ENCODE measurements around the gene GALNT14. TPM values are rescaled to one million over a fixed set of nuclear protein-coding genes. Genes with fewer than 3 reads are reported as not detected.

Gene GALNT14
- total RNA-seq, 2 donors from 2014 or later, result 1.6 TPM; not detected in 1

DNA sequence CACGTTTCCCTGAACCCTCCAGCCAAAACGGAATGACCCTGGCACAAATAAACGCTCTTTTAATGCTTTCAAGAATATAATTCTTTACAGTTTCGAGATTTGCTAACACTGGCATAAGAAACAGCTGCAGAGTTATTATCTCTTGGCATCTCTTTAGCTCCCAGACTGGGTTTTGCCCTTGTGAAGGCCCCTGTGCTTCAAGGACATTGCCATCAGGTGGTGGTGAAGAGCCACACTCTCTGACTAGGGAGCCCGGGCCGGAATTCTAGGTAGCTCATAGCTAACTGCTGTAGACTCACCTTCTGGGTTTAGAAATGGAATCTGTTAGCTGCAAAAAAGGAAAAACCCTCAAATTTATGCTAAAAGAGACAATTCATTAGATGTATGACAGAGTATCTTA is 13.3 kb upstream of the GALNT14 start:
- no peaks in the 10 kb centered on the region for H3K27me3 ChIP-seq (replicated peaks; ENCODE audit: insufficient read depth)
- no peaks in the 10 kb centered on the region for H3K36me3 ChIP-seq
- H3K4me1 ChIP-seq (ENCODE audit: control insufficient read depth in 1 of 2, low read depth in 2 of 2), result no peaks in the 10 kb centered on the region
- DNase-seq (ENCODE audit: low spot score), result no peak
- no peak overlapping the region for H3K27ac ChIP-seq
- ATAC-seq (ENCODE audit: insufficient number of reproducible peaks, low FRiP score, low read depth), result no peak
- TF ChIP-seq, protein P1, sequence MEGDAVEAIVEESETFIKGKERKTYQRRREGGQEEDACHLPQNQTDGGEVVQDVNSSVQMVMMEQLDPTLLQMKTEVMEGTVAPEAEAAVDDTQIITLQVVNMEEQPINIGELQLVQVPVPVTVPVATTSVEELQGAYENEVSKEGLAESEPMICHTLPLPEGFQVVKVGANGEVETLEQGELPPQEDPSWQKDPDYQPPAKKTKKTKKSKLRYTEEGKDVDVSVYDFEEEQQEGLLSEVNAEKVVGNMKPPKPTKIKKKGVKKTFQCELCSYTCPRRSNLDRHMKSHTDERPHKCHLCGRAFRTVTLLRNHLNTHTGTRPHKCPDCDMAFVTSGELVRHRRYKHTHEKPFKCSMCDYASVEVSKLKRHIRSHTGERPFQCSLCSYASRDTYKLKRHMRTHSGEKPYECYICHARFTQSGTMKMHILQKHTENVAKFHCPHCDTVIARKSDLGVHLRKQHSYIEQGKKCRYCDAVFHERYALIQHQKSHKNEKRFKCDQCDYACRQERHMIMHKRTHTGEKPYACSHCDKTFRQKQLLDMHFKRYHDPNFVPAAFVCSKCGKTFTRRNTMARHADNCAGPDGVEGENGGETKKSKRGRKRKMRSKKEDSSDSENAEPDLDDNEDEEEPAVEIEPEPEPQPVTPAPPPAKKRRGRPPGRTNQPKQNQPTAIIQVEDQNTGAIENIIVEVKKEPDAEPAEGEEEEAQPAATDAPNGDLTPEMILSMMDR (IDR thresholded peaks at IDR 0.05), result no peak
- no peak overlapping the region for H3K4me3 ChIP-seq
- no peaks in the 10 kb centered on the region for H3K9me3 ChIP-seq

DNA sequence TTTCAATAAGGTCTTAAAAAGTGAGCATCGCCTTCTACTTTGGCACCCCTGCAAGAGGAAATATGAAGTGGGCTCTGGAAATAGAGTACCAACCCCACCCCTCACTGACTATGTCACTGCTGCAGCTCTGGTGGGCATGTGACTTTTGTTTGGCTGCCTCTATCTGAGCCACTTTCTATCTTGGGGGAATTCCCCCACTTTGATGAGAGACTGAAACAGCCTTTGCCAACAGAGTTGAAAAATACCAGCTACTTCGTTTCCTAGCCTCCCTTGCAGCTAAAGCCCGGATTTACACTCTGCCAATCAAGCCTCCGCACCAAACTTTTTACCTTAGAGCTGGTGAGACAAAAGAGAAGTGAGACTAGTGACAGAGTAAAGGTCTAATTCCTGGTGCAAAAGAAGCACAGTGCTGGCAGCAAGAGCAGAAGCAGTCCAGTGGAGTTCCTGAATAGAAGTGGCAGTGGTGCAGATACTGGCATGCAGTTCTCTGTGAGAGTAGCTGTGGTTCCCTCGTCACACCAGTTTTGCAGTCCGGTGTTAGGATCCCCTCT is 12.0 kb upstream of the GALNT14 start:
- Histone ChIP-seq H3K4me1 (ENCODE audit: control insufficient read depth in 1 of 2, low read depth in 2 of 2) (no peaks in the 10 kb centered on the region), H3K27ac (no peak overlapping the region), H3K27me3 (replicated peaks; ENCODE audit: insufficient read depth) (no peaks in the 10 kb centered on the region), H3K36me3 (no peaks in the 10 kb centered on the region), H3K9me3 (no peaks in the 10 kb centered on the region), H3K4me3 (no peak overlapping the region)
- DNase-seq (ENCODE audit: low spot score), result no peak
- TF ChIP-seq, protein P1 (IDR thresholded peaks at IDR 0.05), result no peak
- ATAC-seq (ENCODE audit: insufficient number of reproducible peaks, low FRiP score, low read depth), result no peak

DNA sequence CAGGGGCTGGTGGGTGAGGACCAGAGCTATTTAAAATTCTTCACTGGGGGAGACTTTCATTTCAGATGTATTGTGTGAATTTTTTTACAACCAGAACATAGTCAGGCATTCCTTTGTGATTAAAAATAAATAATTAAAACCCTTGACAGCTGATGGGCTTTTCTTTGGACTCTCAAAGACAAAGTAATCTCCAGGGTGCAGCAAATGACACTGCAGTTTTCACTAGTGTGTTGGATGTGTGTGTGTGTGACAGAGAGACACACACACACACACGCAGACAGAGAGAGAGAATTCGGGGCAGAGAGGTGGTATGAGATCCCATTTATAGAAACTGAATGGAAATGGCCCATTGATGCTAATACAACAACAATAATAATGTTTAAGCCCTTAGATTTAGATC is 10.3 kb upstream of the GALNT14 start:
- Histone ChIP-seq H3K4me1 (ENCODE audit: control insufficient read depth in 1 of 2, low read depth in 2 of 2) (no peaks in the 10 kb centered on the region), H3K4me3 (no peak overlapping the region), H3K27me3 (replicated peaks; ENCODE audit: insufficient read depth) (no peaks in the 10 kb centered on the region), H3K9me3 (no peaks in the 10 kb centered on the region), H3K36me3 (no peaks in the 10 kb centered on the region), H3K27ac (no peak overlapping the region)
- no peak for ATAC-seq (ENCODE audit: insufficient number of reproducible peaks, low FRiP score, low read depth)
- TF ChIP-seq, protein P1 (IDR thresholded peaks at IDR 0.05), result no peak
- DNase-seq (ENCODE audit: low spot score), result no peak

DNA sequence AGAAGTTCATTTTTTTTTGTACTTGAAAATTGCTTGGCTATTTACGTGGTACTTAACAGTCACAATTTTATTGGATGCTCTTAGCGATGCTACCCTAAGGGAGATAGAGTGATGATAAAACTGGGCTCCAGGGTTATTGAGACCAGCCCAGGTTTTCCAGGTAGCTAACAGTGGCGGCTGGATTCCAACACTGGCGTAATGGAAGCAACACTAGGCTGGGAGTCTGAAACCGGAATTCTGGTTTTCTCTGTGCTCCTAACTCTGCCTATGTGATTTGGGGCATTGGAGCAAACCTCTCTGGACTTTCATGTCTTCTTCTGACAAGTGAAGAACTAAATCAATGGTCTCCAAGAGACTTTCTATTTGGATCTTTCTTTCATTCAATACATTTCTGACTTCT is 9.4 kb upstream of the GALNT14 start:
- ATAC-seq (ENCODE audit: insufficient number of reproducible peaks, low FRiP score, low read depth), result no peak
- no peak for DNase-seq (ENCODE audit: low spot score)
- H3K27me3 ChIP-seq (replicated peaks; ENCODE audit: insufficient read depth), result no peaks in the 10 kb centered on the region
- TF ChIP-seq, protein P1 (IDR thresholded peaks at IDR 0.05), result no peak
- H3K4me3 ChIP-seq, result no peak overlapping the region
- H3K9me3 ChIP-seq, result no peaks in the 10 kb centered on the region
- H3K36me3 ChIP-seq, result no peaks in the 10 kb centered on the region
- H3K27ac ChIP-seq, result no peak overlapping the region
- no peaks in the 10 kb centered on the region for H3K4me1 ChIP-seq (ENCODE audit: control insufficient read depth in 1 of 2, low read depth in 2 of 2)

DNA sequence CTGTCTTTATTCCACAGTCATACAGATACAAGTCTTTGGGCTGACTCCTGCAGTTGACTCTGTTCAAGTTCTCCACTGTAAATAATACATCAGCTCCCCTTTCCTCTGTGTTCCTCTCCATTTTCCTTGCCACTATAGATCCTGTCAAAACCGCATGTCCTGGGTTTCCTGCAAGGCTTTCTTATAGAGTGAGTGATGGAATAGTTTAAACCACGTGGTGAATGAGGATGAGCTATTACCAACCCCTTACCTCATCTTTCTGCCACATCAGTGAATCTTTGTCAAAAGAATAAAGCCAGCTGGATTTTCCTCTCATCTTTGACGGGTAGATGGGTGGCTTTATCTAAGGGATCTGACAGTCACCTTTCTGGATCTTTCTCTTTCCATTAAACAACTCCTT is 3.9 kb upstream of the GALNT14 start:
- no peak for DNase-seq (ENCODE audit: low spot score)
- Histone ChIP-seq H3K36me3 (no peaks in the 10 kb centered on the region), H3K27me3 (replicated peaks; ENCODE audit: insufficient read depth) (no peaks in the 10 kb centered on the region), H3K27ac (no peak overlapping the region), H3K4me3 (no peak overlapping the region), H3K9me3 (no peaks in the 10 kb centered on the region), H3K4me1 (ENCODE audit: control insufficient read depth in 1 of 2, low read depth in 2 of 2) (peaks cover 4 to 10% of the 10 kb centered on the region in 2 donors)
- TF ChIP-seq, protein P1 (IDR thresholded peaks at IDR 0.05), result no peak
- no peak for ATAC-seq (ENCODE audit: insufficient number of reproducible peaks, low FRiP score, low read depth)
